H1 (cell line): ENCODE results near the gene BNC2.

Experiments
- CHD1 ChIP-seq: IDR thresholded peaks from 2 replicates; pipeline ENCODE4 v1.6.1; 2012; ENCODE audit warnings: low read depth, low read length, improper control_type of control experiment
- CTCF ChIP-seq, 3 experiments: IDR thresholded peaks; 1 replicate in 2 of 3; 2 replicates in 1 of 3; pipeline versions ENCODE4 v1.5.1 to v1.6.1; 2011; ENCODE audit warnings: low read length in 3 of 3, mild to moderate bottlenecking in 3 of 3, inconsistent platforms in 2 of 3, low read depth in 1 of 3, moderate library complexity in 1 of 3; ENCODE audit not compliant: insufficient read depth in 1 of 3; ENCODE audit errors: control extremely low read depth in 1 of 3
- JUND ChIP-seq: IDR thresholded peaks from 2 replicates; pipeline ENCODE4 v1.6.1; 2011; ENCODE audit warnings: mild to moderate bottlenecking, improper control_type of control experiment, low read length
- POLR2A ChIP-seq, 2 experiments: IDR thresholded peaks; 1 replicate in 1 of 2; 2 replicates in 1 of 2; pipeline ENCODE4 v1.6.1; 2011; ENCODE audit warnings: low read depth in 2 of 2, low read length in 2 of 2, mild to moderate bottlenecking in 2 of 2; ENCODE audit errors: control extremely low read depth in 1 of 2
- POLR2AphosphoS5 ChIP-seq: IDR thresholded peaks from 2 replicates; pipeline ENCODE4 v1.6.1; 2011; ENCODE audit warnings: low read depth, low read length
- RFX5 ChIP-seq: IDR thresholded peaks from 2 replicates; pipeline ENCODE4 v1.6.1; 2011; ENCODE audit warnings: low read depth, low read length, improper control_type of control experiment, borderline replicate concordance

- TF ChIP-seq POLR2A (IDR thresholded peaks at IDR 0.05; ENCODE audit: control extremely low read depth in 1 of 2, low read depth in 2 of 2, low read length in 2 of 2) (no peak), CTCF (IDR thresholded peaks at IDR 0.05; ENCODE audit: control extremely low read depth in 1 of 3, insufficient read depth in 1 of 3, low read depth in 1 of 3, low read length in 3 of 3) (no peak), CHD1 (no peak), RFX5 (no peak), POLR2AphosphoS5 (no peak), JUND (no peak)
Observed at GRCh38 chr9:16445141-16445920, 425.1 kb downstream of the BNC2 start.
